WERI-Rb-1 (cell line): ENCODE measurements around the gene EFCAB6.

Source experiments
- DNase-seq: peaks from one replicate; pipeline ENCODE4 v3.0.0-alpha.2; 2020
- H3K27ac ChIP-seq: fragments of 250-450 bp; sonication (Bioruptor Pico); 2 replicates; pipeline ENCODE4 v1.5.1; 2020; ENCODE audit warnings: mild to moderate bottlenecking, moderate library complexity
- H3K27me3 ChIP-seq: fragments of 250-450 bp; sonication (Bioruptor Pico); 2 replicates; pipeline ENCODE4 v1.5.1; 2021; ENCODE audit warnings: mild to moderate bottlenecking, low read depth, moderate library complexity; ENCODE audit not compliant: insufficient read depth, severe bottlenecking
- H3K36me3 ChIP-seq: fragments of 250-450 bp; sonication (Bioruptor Pico); 2 replicates; pipeline ENCODE4 v1.5.1; 2020; ENCODE audit warnings: mild to moderate bottlenecking, moderate library complexity
- H3K4me3 ChIP-seq: 2 replicates; pipeline ENCODE4 v1.5.1; 2011; ENCODE audit warnings: low read depth, mild to moderate bottlenecking, control low read depth, low read length
- H3K9me3 ChIP-seq: fragments of 250-450 bp; sonication (Bioruptor Pico); 2 replicates; pipeline ENCODE4 v1.5.1; 2021; ENCODE audit warnings: mild to moderate bottlenecking, moderate library complexity; ENCODE audit not compliant: severe bottlenecking
- CTCF ChIP-seq: IDR thresholded peaks from 2 replicates; pipeline ENCODE4 v1.5.1; 2011; ENCODE audit warnings: low read depth, mild to moderate bottlenecking, control low read depth, inconsistent platforms, low read length

EFCAB6 gene

GRCh38 chr22:43630451-43630850, 181.7 kb downstream of the EFCAB6 start:
- TF ChIP-seq CTCF: no peak
- H3K36me3 ChIP-seq: no peaks in the 10 kb centered on the region
- H3K27ac ChIP-seq: no peak overlapping the region
- no peak overlapping the region for H3K4me3 ChIP-seq
- no peaks in the 10 kb centered on the region for H3K9me3 ChIP-seq
- H3K27me3 ChIP-seq: no peaks in the 10 kb centered on the region
- DNase-seq: no peak

- Histone ChIP-seq H3K4me3 (no peak overlapping the region), H3K9me3 (no peaks in the 10 kb centered on the region), H3K27me3 (no peaks in the 10 kb centered on the region), H3K27ac (no peak overlapping the region), H3K36me3 (no peaks in the 10 kb centered on the region)
- no peak for TF ChIP-seq CTCF
- DNase-seq: no peak
These were observed 183.9 kb downstream of the EFCAB6 start for GRCh38 chr22:43628250-43628649.

- Histone ChIP-seq H3K9me3 (no peaks in the 10 kb centered on the region), H3K4me3 (no peak overlapping the region), H3K27ac (no peak overlapping the region), H3K27me3 (no peaks in the 10 kb centered on the region), H3K36me3 (no peaks in the 10 kb centered on the region)
- DNase-seq: no peak
- TF ChIP-seq CTCF: no peak
These were observed 184.5 kb downstream of the EFCAB6 start for GRCh38 chr22:43627485-43628213.

- Histone ChIP-seq H3K27ac (no peak overlapping the region), H3K9me3 (no peaks in the 10 kb centered on the region), H3K4me3 (no peak overlapping the region), H3K27me3 (no peaks in the 10 kb centered on the region), H3K36me3 (no peaks in the 10 kb centered on the region)
- no peak for TF ChIP-seq CTCF
- DNase-seq: no peak
These were observed 186.9 kb downstream of the EFCAB6 start for GRCh38 chr22:43625242-43625641.

- no peak for TF ChIP-seq CTCF
- H3K4me3 ChIP-seq: no peak overlapping the region
- H3K27ac ChIP-seq: no peak overlapping the region
- H3K36me3 ChIP-seq: no peaks in the 10 kb centered on the region
- no peak for DNase-seq
- H3K27me3 ChIP-seq: no peaks in the 10 kb centered on the region
- H3K9me3 ChIP-seq: no peaks in the 10 kb centered on the region
These were observed 187.7 kb downstream of the EFCAB6 start for GRCh38 chr22:43624144-43624998.
